ENCODE measurements around the gene VGLL4.
"Not testable (repeated sequence)": the region's sequence is repeated elsewhere in the genome, so short reads cannot be mapped to it uniquely, and the experiment has no call there.

VGLL4 gene

DNA sequence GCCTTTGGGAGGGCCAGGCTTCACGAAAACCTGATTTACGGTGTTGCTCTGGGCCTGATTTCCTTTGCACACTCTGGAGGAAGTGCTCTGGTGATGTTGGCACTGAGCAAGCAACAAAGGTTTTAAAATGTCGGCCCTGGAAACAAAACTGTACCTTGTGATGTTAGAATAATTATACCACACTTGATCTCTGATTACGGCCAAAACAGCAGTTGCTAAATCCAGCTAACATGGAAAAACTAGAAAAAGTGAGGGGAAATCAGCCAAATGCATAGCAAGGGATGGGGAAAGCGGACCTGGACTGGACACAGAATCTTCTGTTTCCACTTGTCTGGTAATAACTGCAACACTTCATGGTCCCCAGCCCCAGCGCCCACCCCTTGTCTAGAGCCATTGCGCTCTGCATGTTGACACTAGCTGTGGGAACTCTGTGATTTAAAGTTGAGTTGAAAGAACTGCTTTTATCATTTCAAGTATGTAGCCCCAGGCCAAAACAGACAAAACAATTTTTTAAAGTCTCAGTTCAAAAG lies 120.1 kb downstream of the VGLL4 start:
- DNase-seq: no peak

DNA sequence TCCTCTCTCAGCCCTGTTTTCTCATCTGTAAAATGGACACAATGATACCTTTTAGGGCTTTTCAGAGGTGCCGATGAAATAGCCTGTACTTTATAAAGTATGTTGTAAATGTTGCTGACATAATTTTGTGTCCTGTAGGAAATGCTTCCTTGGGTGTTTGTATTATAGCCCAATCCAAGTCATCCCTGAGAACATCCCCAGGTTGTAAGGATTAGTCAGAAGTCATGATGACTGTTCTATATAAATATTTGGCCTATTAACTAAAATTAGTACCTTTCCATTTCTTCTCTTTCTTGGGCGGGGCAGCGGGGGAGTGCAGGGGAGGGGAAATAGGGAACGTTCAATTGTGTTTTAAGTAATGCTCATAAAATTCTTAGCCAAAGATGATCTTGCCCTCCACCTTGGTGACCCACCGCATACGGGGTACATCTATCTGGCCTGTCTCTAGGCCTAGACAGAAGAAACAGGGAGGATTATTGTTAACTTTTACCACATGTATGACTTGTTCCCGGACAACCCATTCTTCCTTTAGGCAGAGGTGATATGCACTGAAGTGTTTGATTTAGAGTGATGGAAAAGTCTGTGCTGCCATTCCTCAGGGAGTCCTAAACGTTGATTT lies 120.7 kb downstream of the VGLL4 start:
- DNase-seq: no peak

DNA sequence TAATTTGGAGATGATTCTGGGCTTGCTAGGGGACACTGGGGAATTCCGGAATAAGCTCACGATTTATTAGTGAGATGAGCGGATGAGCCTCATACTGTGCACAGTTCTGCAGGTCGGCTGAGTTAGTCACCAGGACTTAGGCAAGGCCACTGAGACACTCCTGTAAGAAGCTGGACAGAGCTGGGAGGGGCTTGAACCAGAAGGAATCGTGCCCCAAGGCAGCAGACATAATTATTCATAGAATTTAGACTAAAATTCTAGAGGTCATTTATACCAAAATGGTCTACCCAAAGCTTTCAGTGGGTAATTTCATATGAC lies 121.4 kb downstream of the VGLL4 start:
- DNase-seq: no peak

DNA sequence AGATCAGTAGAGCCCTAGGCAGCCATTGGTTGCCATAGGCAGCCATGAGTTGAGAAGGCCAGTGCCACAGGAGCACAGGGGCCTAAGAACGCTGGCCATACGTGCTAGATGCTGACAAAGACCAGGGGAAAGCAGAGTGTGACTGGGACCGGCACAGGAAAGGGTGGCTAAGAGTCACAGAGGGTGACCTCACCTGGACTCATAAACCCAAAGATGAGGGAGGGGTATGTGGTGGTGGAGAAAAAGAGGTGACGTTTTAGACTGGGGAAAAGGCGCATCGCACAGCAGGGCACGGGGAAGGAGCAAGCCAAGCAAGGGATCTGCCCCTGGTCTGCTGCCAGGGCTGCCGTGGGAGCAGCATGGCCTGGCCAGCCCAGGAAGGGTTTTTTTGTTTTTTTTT lies 122.5 kb downstream of the VGLL4 start:
- DNase-seq: no peak

DNA sequence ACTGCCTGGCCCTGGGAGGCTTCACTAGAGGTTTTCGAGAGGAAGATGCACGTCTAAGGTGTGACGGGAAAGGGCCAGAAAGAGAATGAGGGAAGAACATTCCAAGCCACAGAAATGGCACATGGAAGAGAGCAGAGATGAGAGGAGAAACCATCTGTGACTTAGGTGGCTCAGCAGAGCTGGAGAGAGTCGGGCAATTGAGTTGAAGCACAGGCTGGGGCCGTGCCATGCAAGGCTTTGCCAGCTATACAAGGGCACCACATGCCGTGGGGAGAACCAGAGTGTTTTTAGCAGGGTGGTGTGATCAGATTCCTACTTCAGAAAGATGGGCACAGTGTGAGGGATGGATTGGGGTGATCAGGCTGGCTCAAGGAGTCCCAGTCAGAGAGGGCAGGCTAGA lies 126.1 kb downstream of the VGLL4 start:
- DNase-seq: no peak

DNA sequence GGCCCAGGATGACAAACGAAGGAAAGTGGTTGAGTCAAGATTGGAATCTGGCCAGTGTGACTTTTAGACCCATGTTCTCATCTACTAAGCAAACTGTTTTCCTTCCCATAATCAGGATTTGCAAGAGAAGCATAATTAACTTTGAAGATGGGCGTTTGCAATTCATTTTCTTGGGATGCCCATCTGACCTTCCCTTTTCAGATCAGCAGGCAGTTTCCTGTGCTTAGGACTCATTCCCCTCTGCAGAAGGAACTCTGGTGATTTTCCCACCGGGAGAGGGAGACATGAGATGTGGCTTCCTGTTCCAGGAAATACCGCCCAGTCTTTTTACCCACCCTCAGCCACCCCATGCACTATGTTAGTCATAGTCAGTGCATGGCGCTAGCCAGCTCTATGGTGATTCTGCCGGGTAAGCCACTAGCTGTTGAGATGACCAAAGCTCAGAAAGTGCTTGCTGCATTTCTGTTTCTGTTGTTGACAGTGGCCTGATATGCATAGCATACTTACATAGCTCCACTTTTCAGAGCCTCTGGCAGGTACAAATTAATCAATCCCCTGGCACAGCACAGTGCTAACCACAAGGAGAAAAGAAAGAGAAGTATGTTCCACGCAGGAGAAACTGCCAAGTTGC lies 129.4 kb downstream of the VGLL4 start:
- no peak for DNase-seq

DNA sequence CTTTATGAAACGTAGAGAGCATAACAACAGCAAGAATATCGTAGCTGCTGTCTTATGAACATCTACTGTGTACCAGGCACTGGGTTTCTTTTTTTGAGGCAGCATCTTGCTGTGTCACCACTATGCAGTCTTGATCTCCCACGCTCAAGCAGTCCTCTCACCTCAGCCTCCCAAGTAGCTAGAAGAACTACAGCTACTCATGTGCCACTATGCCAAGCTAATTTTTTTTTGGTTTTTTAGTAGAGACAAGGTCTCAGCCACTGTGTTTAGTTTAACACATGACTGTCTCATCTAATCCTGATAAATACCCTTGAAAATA lies 129.9 kb downstream of the VGLL4 start:
- DNase-seq: no peak

DNA sequence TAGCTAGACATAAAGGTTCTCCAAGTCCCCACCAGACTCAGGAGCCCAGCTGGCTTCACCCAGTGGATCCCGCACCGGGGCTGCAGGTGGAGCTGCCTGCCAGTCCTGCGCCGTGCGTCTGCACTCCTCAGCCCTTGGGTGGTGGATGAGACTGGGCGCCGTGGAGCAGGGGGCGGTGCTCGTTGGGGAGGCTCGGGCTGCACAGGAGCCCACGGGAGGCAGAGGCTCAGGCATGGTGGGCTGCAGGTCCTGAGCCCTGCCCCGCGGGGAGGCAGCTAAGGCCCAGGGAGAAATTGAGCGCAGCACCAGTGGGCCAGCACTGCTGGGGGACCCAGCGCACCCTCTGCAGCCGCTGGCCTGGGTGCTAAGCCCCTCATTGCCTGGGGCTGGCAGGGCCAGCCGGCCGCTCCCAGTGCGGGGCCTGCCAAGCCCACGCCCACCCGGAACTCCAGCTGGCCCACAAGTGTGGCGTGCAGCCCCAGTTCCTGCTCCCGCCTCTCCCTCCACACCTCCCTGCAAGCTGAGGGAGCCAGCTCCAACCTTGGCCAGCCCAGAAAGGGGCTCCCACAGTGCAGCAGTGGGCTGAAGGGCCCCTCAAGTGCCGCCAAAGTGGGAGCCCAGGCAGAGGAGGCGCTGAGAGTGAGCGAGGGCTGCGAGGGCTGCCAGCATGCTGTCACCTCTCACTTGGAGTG lies 130.4 kb downstream of the VGLL4 start:
- DNase-seq: not testable (repeated sequence)

DNA sequence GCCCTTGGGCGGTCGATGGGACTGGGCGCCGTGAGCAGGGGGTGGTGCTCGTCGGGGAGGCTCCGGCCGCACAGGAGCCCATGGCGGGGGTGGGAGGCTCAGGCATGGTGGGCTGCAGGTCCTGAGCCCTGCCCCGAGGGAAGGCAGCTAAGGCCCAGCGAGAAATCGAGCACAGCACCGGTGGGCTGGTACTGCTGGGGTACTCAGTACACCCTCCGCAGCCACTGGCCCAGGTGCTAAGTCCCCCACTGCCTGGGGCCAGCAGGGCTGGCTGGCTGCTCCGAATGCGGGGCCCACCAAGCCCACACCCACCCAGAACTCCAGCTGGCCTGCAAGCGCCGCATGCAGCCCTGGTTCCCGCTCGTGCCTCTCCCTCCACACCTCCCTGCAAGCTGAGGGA lies 132.1 kb downstream of the VGLL4 start:
- DNase-seq: not testable (repeated sequence)

DNA sequence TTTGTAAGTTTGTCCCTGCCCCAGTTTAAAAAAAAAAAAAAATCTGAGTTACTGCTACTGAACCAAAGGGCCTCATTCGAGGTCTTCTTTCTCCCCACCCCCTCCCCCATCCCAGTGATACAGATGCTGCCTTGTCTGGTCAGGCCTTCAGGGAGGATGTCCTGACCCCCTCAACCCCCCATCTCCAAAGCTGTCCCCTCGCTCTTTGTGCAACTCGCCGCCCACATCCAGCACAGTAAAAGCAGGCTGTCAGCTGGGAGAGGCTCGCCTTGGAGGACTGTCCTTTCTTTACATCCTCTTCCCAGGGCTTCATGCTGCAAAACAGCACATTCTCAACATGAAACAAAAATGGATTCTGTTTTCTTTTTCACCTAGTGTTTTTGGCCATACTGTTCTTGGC lies 133.4 kb downstream of the VGLL4 start:
- no peak for DNase-seq

DNA sequence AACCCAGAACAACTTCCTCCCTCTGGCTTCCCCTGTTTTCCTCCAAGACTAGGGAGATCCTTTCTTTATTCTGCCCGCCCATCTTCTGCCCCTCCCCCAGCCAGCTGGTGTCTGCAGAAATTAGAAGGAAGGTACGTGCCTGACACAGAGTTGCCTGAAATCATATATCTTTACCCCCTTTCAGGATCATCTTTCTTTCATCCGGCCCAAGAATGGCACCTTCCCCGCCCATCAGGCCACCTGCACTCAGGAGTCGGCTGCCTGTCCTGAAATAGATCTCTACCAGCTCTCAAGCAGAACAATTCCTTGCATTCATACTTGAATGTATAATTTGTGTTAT lies 133.7 kb downstream of the VGLL4 start:
- peak; percentile 41 for DNase-seq

DNA sequence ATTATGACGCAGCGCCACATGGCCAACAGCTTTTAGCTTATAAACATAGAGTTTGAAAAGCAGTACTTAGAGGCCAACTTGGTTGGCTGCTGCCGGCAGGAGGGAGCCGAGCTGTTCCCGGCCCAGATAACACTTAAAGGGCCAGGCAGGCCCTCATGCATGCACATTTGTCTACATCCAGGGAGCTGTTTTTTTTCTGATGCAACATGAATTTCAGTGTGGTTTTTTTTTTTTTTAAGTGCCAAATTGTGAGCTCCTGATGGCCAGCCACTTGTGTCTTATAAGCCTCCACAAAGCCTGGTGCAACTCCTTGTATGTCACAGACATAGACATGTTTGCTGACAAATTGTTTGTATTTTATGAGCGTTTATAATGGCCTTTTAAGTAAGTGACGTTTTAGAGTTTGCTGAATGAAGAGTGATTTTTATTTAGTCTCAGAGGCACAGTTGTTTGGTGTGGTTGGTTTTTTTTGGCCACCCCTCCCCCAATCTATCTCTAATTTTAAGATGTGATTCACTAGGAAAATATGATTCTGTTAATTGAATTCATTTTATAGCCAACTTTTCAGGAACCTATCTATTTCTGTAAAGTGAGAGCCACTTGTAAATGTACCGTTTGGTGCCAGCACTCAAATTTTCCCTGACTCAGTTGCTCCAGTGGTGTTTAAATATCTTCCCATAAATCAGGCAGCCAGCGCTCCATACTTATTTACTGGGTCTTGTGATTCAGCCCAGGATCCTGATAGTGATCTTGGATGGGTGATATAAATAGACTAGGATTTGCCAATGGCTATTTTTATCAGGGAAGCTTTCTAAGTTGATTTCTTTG lies 134.3 kb downstream of the VGLL4 start:
- DNase-seq: peak; percentile 77

DNA sequence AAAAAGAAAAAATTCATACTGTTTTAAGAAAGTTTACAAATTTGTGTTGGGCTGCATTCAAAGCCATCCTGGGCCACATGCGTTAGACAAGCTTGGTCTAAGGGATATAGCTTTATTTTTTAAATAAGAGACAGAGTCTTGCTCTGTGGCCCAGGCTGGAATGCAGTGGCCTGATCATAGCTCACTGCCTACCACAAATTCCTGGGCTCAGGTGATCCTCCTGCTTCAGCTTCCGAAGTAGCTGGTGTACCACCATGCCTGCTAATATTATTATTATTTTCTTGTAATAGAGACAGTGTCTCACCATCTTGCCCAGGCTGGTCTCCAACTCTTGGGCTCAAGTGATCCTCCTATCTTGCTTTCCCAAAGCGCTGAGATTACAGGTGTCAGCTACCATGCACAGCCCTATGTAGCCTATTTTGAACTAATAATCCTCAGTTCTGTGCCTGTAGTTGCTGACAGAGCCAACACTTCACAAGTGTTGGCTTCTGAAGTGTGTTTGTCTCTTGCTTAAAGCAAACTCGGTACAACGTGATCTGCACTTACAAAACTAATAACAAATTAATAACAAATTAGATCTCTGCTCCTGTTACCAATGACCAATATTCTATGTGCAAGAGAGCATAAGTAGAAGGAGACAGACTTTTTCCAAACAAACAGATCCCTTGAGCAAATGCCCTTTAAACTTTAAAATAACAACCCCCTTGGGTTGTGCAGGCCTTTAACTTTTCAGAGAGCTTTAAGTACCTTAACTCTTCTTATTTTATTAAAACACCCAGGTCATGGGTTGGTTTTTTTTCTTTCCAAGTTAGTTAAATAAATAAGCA lies 135.2 kb downstream of the VGLL4 start:
- peak; percentile 23 for DNase-seq

DNA sequence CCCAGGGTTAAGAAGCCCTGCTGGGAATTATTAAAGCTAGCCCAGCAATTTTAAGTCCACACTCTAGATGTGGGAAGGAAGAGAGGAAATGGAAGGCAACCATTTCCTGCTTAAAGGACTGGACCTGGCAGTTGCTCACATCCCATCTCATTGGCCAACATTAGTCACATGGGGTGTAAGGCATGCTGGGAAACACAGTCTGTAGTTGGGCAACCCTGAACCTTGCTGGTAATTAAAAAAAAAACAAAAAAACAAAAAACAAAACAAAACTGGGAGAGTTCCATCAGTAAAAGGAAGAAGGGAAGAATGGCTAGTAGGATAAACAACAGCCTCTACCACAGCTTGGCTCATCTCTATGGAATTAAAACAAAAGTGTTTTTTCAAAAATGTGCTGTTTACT lies 136.0 kb downstream of the VGLL4 start:
- no peak for DNase-seq

Measured in NCI-H748 treated with DMSO at 0.1 percent for 48 hours (cell line).